ENCODE measurements around the gene CYP39A1. TPM values are rescaled to one million over a fixed set of nuclear protein-coding genes. Genes with fewer than 3 reads are reported as not detected.
A peak's percentile ranks its signal among the peaks of the same experiment; 100 is the strongest.

The CYP39A1 gene
- total RNA-seq, 1 experiment from 2014 or later = not detected

- Mint-ChIP-seq H3K36me3 (ENCODE audit: insufficient read depth, unreplicated experiment) (no peaks in the 10 kb centered on the region), H3K27ac (ENCODE audit: unreplicated experiment) (no peak overlapping the region), H3K4me1 (ENCODE audit: low read depth, unreplicated experiment) (no peaks in the 10 kb centered on the region), H3K4me3 (ENCODE audit: unreplicated experiment) (no peak overlapping the region), H3K9me3 (ENCODE audit: unreplicated experiment) (no peaks in the 10 kb centered on the region), H3K27me3 (ENCODE audit: insufficient read depth, unreplicated experiment) (peaks cover 3% of the 10 kb centered on the region)
- TF ChIP-seq, protein P1, sequence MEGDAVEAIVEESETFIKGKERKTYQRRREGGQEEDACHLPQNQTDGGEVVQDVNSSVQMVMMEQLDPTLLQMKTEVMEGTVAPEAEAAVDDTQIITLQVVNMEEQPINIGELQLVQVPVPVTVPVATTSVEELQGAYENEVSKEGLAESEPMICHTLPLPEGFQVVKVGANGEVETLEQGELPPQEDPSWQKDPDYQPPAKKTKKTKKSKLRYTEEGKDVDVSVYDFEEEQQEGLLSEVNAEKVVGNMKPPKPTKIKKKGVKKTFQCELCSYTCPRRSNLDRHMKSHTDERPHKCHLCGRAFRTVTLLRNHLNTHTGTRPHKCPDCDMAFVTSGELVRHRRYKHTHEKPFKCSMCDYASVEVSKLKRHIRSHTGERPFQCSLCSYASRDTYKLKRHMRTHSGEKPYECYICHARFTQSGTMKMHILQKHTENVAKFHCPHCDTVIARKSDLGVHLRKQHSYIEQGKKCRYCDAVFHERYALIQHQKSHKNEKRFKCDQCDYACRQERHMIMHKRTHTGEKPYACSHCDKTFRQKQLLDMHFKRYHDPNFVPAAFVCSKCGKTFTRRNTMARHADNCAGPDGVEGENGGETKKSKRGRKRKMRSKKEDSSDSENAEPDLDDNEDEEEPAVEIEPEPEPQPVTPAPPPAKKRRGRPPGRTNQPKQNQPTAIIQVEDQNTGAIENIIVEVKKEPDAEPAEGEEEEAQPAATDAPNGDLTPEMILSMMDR (IDR thresholded peaks at IDR 0.05; ENCODE audit: insufficient read depth in 1 of 2, low read depth in 1 of 2, low read length in 1 of 2, severe bottlenecking in 1 of 2, unreplicated experiment in 1 of 2) = peak; percentile 70 to 76
- Histone ChIP-seq H3K27me3 (replicated peaks; ENCODE audit: control insufficient read depth, insufficient read depth, low read length) (no peaks in the 10 kb centered on the region), H3K4me3 (ENCODE audit: low read depth, low read length) (no peak overlapping the region), H3K4me1 (no peaks in the 10 kb centered on the region), H3K9me3 (no peaks in the 10 kb centered on the region), H3K36me3 (ENCODE audit: control insufficient read depth, insufficient read depth, low read length) (no peaks in the 10 kb centered on the region)
- peak in 1 of 2 experiments; percentile 4 for DNase-seq
- intact Hi-C loops (cut with micrococcal nuclease; ENCODE audit: unreplicated experiment) = loop anchor here (1.0 kb wide), 1 partner anchor 314 kb away; no protein-coding TSS in a partner anchor
- POLR2A ChIA-PET = no interaction called here
- no TSS peak for BruUV-seq (replicated peaks)
- CTCF ChIA-PET = no interaction called here
These were observed 24.7 kb upstream of the CYP39A1 start for GRCh38 chr6:46677314-46677654.

GRCh38 chr6:46676604-46677313 is 24.1 kb upstream of the CYP39A1 start:
- no peaks in the 10 kb centered on the region for H3K27me3 ChIP-seq (replicated peaks; ENCODE audit: control insufficient read depth, insufficient read depth, low read length)
- Mint-ChIP-seq H3K9me3 (ENCODE audit: unreplicated experiment) (no peaks in the 10 kb centered on the region), H3K4me1 (ENCODE audit: low read depth, unreplicated experiment) (no peaks in the 10 kb centered on the region), H3K27me3 (ENCODE audit: insufficient read depth, unreplicated experiment) (peaks cover 3% of the 10 kb centered on the region), H3K4me3 (ENCODE audit: unreplicated experiment) (no peak overlapping the region), H3K36me3 (ENCODE audit: insufficient read depth, unreplicated experiment) (no peaks in the 10 kb centered on the region), H3K27ac (ENCODE audit: unreplicated experiment) (no peak overlapping the region)
- CTCF ChIA-PET = no interaction called here
- no TSS peak for BruUV-seq (replicated peaks)
- no peaks in the 10 kb centered on the region for H3K4me1 ChIP-seq
- TF ChIP-seq, protein P1 (IDR thresholded peaks at IDR 0.05; ENCODE audit: insufficient read depth in 1 of 2, low read depth in 1 of 2, low read length in 1 of 2, severe bottlenecking in 1 of 2, unreplicated experiment in 1 of 2) = no peak
- no peaks in the 10 kb centered on the region for H3K36me3 ChIP-seq (ENCODE audit: control insufficient read depth, insufficient read depth, low read length)
- H3K9me3 ChIP-seq = no peaks in the 10 kb centered on the region
- H3K4me3 ChIP-seq (ENCODE audit: low read depth, low read length) = no peak overlapping the region
- POLR2A ChIA-PET = no interaction called here
- DNase-seq = no peak
- intact Hi-C loops (cut with micrococcal nuclease; ENCODE audit: unreplicated experiment) = loop anchor here (1.0 kb wide), 1 partner anchor 315 kb away; no protein-coding TSS in a partner anchor

- H3K36me3 ChIP-seq (ENCODE audit: control insufficient read depth, insufficient read depth, low read length) = no peaks in the 10 kb centered on the region
- H3K27ac Mint-ChIP-seq (ENCODE audit: unreplicated experiment) = no peak overlapping the region
- CTCF ChIA-PET = no interaction called here
These were observed 21.8 kb upstream of the CYP39A1 start for GRCh38 chr6:46674410-46674809.

More at GRCh38 chr6:46674410-46674809, 21.8 kb upstream of the CYP39A1 start:
- H3K9me3 Mint-ChIP-seq (ENCODE audit: unreplicated experiment) = no peaks in the 10 kb centered on the region
- intact Hi-C loops (cut with micrococcal nuclease; ENCODE audit: unreplicated experiment) = no loop called here
- no peak for DNase-seq
- POLR2A ChIA-PET = no interaction called here
- H3K4me3 Mint-ChIP-seq (ENCODE audit: unreplicated experiment) = no peak overlapping the region
- TF ChIP-seq, protein P1 (IDR thresholded peaks at IDR 0.05; ENCODE audit: insufficient read depth in 1 of 2, low read depth in 1 of 2, low read length in 1 of 2, severe bottlenecking in 1 of 2, unreplicated experiment in 1 of 2) = no peak
- Histone ChIP-seq H3K27me3 (replicated peaks; ENCODE audit: control insufficient read depth, insufficient read depth, low read length) (no peaks in the 10 kb centered on the region), H3K4me1 (no peaks in the 10 kb centered on the region), H3K9me3 (no peaks in the 10 kb centered on the region), H3K4me3 (ENCODE audit: low read depth, low read length) (no peak overlapping the region)
- H3K27me3 Mint-ChIP-seq (ENCODE audit: insufficient read depth, unreplicated experiment) = peaks cover 3% of the 10 kb centered on the region
- no peaks in the 10 kb centered on the region for H3K36me3 Mint-ChIP-seq (ENCODE audit: insufficient read depth, unreplicated experiment)
- H3K4me1 Mint-ChIP-seq (ENCODE audit: low read depth, unreplicated experiment) = no peaks in the 10 kb centered on the region
- BruUV-seq (replicated peaks) = no TSS peak
